IMR-90 (cell line): Measurements from ENCODE around the gene RAB36. TPM values are rescaled to one million over a fixed set of nuclear protein-coding genes. Genes with fewer than 3 reads are reported as not detected.

Source experiments
- ATAC-seq: fragments of 200-7000 bp; cut with Tn5 transposase; 2 replicates; pipeline ENCODE4 v1.9.1; 2020; ENCODE audit warnings: low read depth, mild to moderate bottlenecking, moderate library complexity
- BruUV-seq: library from RNA; stranded (reverse); fragments of 400-500 nt; replicated peaks from 2 replicates; lab custom pipeline; 2021; lab: Mats Ljungman, UMichigan
- CTCF ChIA-PET: fragments of 300-600 bp; formaldehyde crosslinking; extraction: SDS; loops from one replicate; lab custom pipeline; 2021; ENCODE audit warnings: antibody characterized with exemption; lab: Yijun Ruan, JAX
- POLR2A ChIA-PET: fragments of 300-600 bp; sonication (Branson Sonifier 250); formaldehyde crosslinking; loops from one replicate; lab custom pipeline; 2022; ENCODE audit warnings: antibody characterized with exemption; ENCODE audit not compliant: unreplicated experiment; lab: Charles Lee
- DNase-seq: peaks from one replicate; pipeline ENCODE4 v3.0.0; 2013
- H2AFZ ChIP-seq: replicated peaks from 2 replicates; pipeline ENCODE3; 2013; ENCODE audit warnings: low read length, mild to moderate bottlenecking; ENCODE audit not compliant: poor library complexity
- H2AK5ac ChIP-seq: 2 replicates; pipeline ENCODE4 v1.6.1; 2013; ENCODE audit warnings: low read depth, low read length, inconsistent platforms
- H2AK9ac ChIP-seq: replicated peaks from 2 replicates; pipeline ENCODE3; 2013; ENCODE audit warnings: mild to moderate bottlenecking, low read depth, low read length, moderate library complexity; ENCODE audit not compliant: poor library complexity
- H2BK120ac ChIP-seq: 2 replicates; pipeline ENCODE4 v1.6.1; 2013; ENCODE audit warnings: low read depth, low read length, inconsistent platforms
- H2BK15ac ChIP-seq: 3 replicates; pipeline ENCODE4 v1.6.1; 2013; ENCODE audit warnings: low read depth, low read length, inconsistent platforms
- H2BK20ac ChIP-seq: 2 replicates; pipeline ENCODE4 v1.6.1; 2013; ENCODE audit warnings: low read depth, mild to moderate bottlenecking, inconsistent platforms, low read length, moderate library complexity
- H2BK5ac ChIP-seq: 2 replicates; pipeline ENCODE4 v1.6.1; 2013; ENCODE audit warnings: mild to moderate bottlenecking, low read depth, low read length, inconsistent platforms; ENCODE audit not compliant: poor library complexity, severe bottlenecking
- H3K14ac ChIP-seq: replicated peaks from 2 replicates; pipeline ENCODE4 v1.6.1; 2013; ENCODE audit warnings: low read depth, low read length, inconsistent platforms
- H3K18ac ChIP-seq: 2 replicates; pipeline ENCODE4 v1.6.1; 2013; ENCODE audit warnings: low read depth, low read length, control low read depth
- H3K23ac ChIP-seq: 2 replicates; pipeline ENCODE4 v1.6.1; 2013; ENCODE audit warnings: low read depth, low read length, inconsistent platforms
- H3K27ac ChIP-seq: 2 replicates; pipeline ENCODE4 v1.5.1; 2013; ENCODE audit warnings: mild to moderate bottlenecking, control low read depth, low read length; ENCODE audit not compliant: insufficient read depth
- H3K27me3 ChIP-seq: 2 replicates; pipeline ENCODE4 v1.6.1; 2013; ENCODE audit warnings: low read length; ENCODE audit not compliant: control insufficient read depth, insufficient read depth
- H3K36me3 ChIP-seq: 2 replicates; pipeline ENCODE4 v1.6.1; 2013; ENCODE audit warnings: low read length, mixed read lengths; ENCODE audit not compliant: control insufficient read depth, insufficient read depth
- H3K4ac ChIP-seq: 2 replicates; pipeline ENCODE4 v1.6.1; 2013; ENCODE audit warnings: low read depth, low read length, inconsistent platforms
- H3K4me1 ChIP-seq: 2 replicates; pipeline ENCODE4 v1.6.1; 2013; ENCODE audit warnings: low read length, mixed read lengths; ENCODE audit not compliant: control insufficient read depth, insufficient read depth
- H3K4me2 ChIP-seq: 2 replicates; pipeline ENCODE4 v1.6.1; 2013; ENCODE audit warnings: low read depth, mild to moderate bottlenecking, control low read depth, low read length, moderate library complexity
- H3K4me3 ChIP-seq: 2 replicates; pipeline ENCODE4 v1.5.1; 2013; ENCODE audit warnings: low read depth, mild to moderate bottlenecking, control low read depth, low read length, moderate library complexity; ENCODE audit not compliant: insufficient read depth
- H3K56ac ChIP-seq: 2 replicates; pipeline ENCODE4 v1.6.1; 2013; ENCODE audit warnings: low read length, inconsistent platforms; ENCODE audit not compliant: insufficient read depth; ENCODE audit errors: extremely low read depth
- H3K79me1 ChIP-seq, 2 experiments: 2 replicates each; pipeline ENCODE4 v1.6.1; 2013; ENCODE audit warnings: low read length in 2 of 2, inconsistent platforms in 1 of 2, low read depth in 1 of 2
- H3K9ac ChIP-seq: 2 replicates; pipeline ENCODE4 v1.6.1; 2013; ENCODE audit warnings: low read depth, low read length, control low read depth
- H3K9me1 ChIP-seq: 2 replicates; pipeline ENCODE4 v1.6.1; 2013; ENCODE audit warnings: low read length, inconsistent platforms; ENCODE audit not compliant: insufficient read depth
- H3K9me3 ChIP-seq: 2 replicates; pipeline ENCODE4 v1.6.1; 2013; ENCODE audit warnings: low read length; ENCODE audit not compliant: control insufficient read depth, insufficient read depth
- H4K20me1 ChIP-seq: 2 replicates; pipeline ENCODE4 v1.6.1; 2013; ENCODE audit warnings: low read length, inconsistent platforms; ENCODE audit not compliant: insufficient read depth
- H4K5ac ChIP-seq: 2 replicates; pipeline ENCODE4 v1.6.1; 2013; ENCODE audit warnings: mild to moderate bottlenecking, low read depth, low read length, control low read depth
- H4K8ac ChIP-seq, 2 experiments: 2 replicates each; pipeline ENCODE4 v1.6.1; 2013; ENCODE audit warnings: low read depth in 2 of 2, low read length in 2 of 2, control low read depth in 1 of 2, inconsistent platforms in 1 of 2
- H4K91ac ChIP-seq: 2 replicates; pipeline ENCODE4 v1.6.1; 2013; ENCODE audit warnings: low read depth, low read length, inconsistent platforms; ENCODE audit not compliant: insufficient read depth
- CHD1 ChIP-seq: IDR thresholded peaks from 2 replicates; pipeline ENCODE4 v1.6.1; 2012; ENCODE audit warnings: low read depth, low read length, improper control_type of control experiment
- POLR2A ChIP-seq: IDR thresholded peaks from 2 replicates; pipeline ENCODE4 v1.6.1; 2012; ENCODE audit warnings: mild to moderate bottlenecking, low read depth, low read length
- WGBS, 2 experiments: methylation state at CpG; one replicate each; pipeline versions ENCODE4 v1.1.5 to v1.1.7; 2013; ENCODE audit warnings: missing lambda C conversion rate in 2 of 2; ENCODE audit not compliant: insufficient read length in 1 of 2; ENCODE audit errors: extremely low coverage in 2 of 2; 5-methylcytosine and 5-hydroxymethylcytosine counted together
- dilution Hi-C: fragments of 300-500 bp; cut with HindIII; formaldehyde crosslinking; loops from one replicate; pipeline ENCODE4 v1.14.3; 2018; ENCODE audit warnings: low sequenced_read_pairs; ENCODE audit not compliant: unreplicated experiment
- in situ Hi-C: fragments of 300-500 bp; cut with MboI; formaldehyde crosslinking; loops from 3 replicates; pipeline ENCODE4 v1.14.3; 2019; ENCODE audit warnings: low sequenced_read_pairs, inconsistent platforms, mixed read lengths
- intact Hi-C: fragments of 100-400 bp; cut with micrococcal nuclease; formaldehyde crosslinking; loops from 2 replicates; pipeline ENCODE4 v1.10.0; 2022
- polyA plus RNA-seq, 3 experiments: library from polyadenylated mRNA; depleted of rRNA; stranded (reverse); fragments of >200 nt; gene quantifications; 2 replicates each; pipeline ENCODE4 v1.2.3, GENCODE V29; 2012; ENCODE audit warnings: low replicate concordance in 1 of 3
- total RNA-seq: library from RNA; depleted of rRNA; stranded (reverse); fragments of >200 nt; gene quantifications from 2 replicates; pipeline ENCODE4 v1.2.3, GENCODE V29; 2012

Gene RAB36
- total and polyA plus RNA-seq, 2 of the 4 experiments (the other 2 are of a cell fraction) = 3.6 to 4.0 TPM

- peaks cover 4% of the 10 kb centered on the region for H3K4me1 ChIP-seq
- peaks cover 26 to 81% of the 10 kb centered on the region in 2 experiments for H3K79me1 ChIP-seq
- TF ChIP-seq POLR2A (no peak), CHD1 (no peak)
- in situ Hi-C loops (loop anchor here (5.0 kb wide), 1 partner anchor 49 kb away; no protein-coding TSS in a partner anchor), dilution Hi-C loops (no loop called here), intact Hi-C loops (no loop called here)
- no peak overlapping the region for H4K8ac ChIP-seq
- H3K4ac ChIP-seq = no peak overlapping the region
- no peak overlapping the region for H2AK5ac ChIP-seq
- no peak overlapping the region for H4K91ac ChIP-seq
- POLR2A ChIA-PET = interaction anchor here (0.7 kb wide), 1 partner anchor 42 kb away, joined by 7 read pairs; no protein-coding TSS in a partner anchor
- H3K27ac ChIP-seq = no peak overlapping the region
- H3K18ac ChIP-seq = no peak overlapping the region
- H3K14ac ChIP-seq = no peak overlapping the region
- no peak overlapping the region for H3K4me3 ChIP-seq
- no peak overlapping the region for H2BK15ac ChIP-seq
- no peak overlapping the region for H2BK5ac ChIP-seq
- H2AK9ac ChIP-seq = peak overlapping the region; percentile 39
- H3K9me3 ChIP-seq = no peaks in the 10 kb centered on the region
- no peak overlapping the region for H3K9ac ChIP-seq
- peaks cover 50% of the 10 kb centered on the region for H4K20me1 ChIP-seq
- ATAC-seq (peak; percentile 49; the same call in 1 of the 2 replicates), DNase-seq (no peak)
- H2BK120ac ChIP-seq = no peak overlapping the region
- H3K27me3 ChIP-seq = no peaks in the 10 kb centered on the region
- peaks cover 17% of the 10 kb centered on the region for H3K9me1 ChIP-seq
- H4K5ac ChIP-seq = no peak overlapping the region
- 90% methylated on average over 2 of the region's 5 CpGs; no CpG with 5 or more reads in 1 of the 2 experiments for WGBS, 2 experiments
- BruUV-seq = no TSS peak
- H3K4me2 ChIP-seq = no peak overlapping the region
- no peak overlapping the region for H3K56ac ChIP-seq
- no peak overlapping the region for H2AFZ ChIP-seq
- no peak overlapping the region for H3K23ac ChIP-seq
- CTCF ChIA-PET = interaction anchor here (1.2 kb wide), 1 partner anchor 89 kb away, joined by 4 read pairs; no protein-coding TSS in a partner anchor
- H3K36me3 ChIP-seq = no peaks in the 10 kb centered on the region
- no peak overlapping the region for H2BK20ac ChIP-seq
Observed at GRCh38 chr22:23193196-23193827, 48.0 kb downstream of the RAB36 start.
